GM18868 (cell line): ENCODE data around the gene WEE1.
A peak's percentile ranks its signal among the peaks of the same experiment; 100 is the strongest.

Source experiments
- ATAC-seq: cut with Tn5 transposase; IDR thresholded peaks from one replicate; pipeline ENCODE4 v1.9.1; 2021; ENCODE audit warnings: mild to moderate bottlenecking, moderate library complexity; ENCODE audit not compliant: unreplicated experiment

The WEE1 gene

DNA sequence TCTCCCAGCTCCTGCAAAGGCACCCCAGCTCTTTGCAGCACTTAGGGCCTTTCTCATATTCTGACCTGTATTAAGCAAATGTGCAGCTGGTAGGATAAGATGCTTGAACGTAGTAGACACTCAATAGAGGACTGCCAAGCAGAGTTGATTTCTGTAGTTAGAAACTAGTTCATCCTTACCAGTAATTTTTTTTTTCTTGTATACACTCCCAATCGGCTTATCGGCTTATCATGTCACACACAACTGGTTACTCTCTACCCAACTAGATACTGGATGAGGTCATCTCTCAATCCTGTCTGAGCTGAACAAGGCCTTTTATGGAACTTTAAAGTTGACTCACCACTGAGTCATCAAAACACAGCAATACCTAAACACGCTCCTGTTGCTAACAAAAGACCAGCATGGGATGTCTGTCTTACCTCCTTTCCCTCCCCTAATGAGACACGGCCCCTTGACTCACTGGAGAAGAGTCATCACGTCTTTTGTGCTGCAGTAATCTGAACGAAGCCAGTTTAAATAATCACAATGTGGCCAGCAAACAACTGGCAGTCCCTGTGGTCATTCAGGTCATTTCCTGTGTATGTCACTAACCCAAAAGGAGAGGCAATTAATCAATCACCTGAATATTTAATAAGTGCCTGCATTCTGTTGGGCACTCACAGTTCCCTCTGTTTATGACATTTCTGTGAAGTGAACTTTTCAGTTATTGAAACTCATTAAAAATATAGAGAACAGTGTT is 7.5 kb upstream of the WEE1 start:
- peak; percentile 95 for ATAC-seq

DNA sequence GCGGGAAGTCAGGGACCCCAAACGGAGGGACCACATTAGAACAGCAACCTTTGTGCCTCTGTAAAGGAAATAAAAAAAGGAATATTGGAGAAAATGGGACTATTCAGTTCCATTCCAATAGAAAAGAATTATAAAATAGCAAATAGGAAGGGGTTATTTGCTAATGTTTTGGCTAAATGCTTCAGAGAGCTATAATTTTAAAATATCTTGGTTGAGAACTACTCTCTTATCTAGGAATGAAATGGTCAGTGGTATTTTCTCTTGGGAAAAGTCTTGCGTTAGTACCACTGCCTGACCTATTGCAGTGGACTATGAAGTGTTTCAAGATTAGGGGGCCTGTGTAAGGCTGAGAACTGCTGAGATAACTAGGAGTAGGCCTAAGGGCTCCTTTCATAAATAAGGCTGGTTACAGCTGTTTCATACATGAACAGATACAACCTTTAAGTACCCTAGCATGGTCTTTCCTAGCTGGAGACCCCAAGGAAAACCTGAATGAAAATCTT is 6.9 kb upstream of the WEE1 start:
- ATAC-seq, result no peak

DNA sequence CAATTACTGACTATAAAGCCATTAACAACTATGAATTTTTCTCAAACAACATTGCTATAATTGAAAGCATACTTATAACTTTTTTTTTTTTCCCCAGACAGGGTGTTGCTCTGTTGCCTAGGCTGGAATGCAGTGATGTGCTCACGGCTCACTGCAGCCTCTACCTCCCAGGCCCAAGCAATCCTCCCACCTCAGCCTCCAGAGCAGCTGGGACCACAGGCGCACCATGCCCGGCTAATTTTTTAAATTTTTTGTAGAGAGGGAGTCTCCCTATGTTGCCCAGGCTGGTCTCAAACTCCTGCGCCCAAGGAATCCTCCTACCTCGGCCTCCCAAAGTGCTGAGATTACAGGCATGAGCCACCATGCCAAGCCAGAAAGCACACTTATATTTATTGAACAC is 6.1 kb upstream of the WEE1 start:
- no peak for ATAC-seq

DNA sequence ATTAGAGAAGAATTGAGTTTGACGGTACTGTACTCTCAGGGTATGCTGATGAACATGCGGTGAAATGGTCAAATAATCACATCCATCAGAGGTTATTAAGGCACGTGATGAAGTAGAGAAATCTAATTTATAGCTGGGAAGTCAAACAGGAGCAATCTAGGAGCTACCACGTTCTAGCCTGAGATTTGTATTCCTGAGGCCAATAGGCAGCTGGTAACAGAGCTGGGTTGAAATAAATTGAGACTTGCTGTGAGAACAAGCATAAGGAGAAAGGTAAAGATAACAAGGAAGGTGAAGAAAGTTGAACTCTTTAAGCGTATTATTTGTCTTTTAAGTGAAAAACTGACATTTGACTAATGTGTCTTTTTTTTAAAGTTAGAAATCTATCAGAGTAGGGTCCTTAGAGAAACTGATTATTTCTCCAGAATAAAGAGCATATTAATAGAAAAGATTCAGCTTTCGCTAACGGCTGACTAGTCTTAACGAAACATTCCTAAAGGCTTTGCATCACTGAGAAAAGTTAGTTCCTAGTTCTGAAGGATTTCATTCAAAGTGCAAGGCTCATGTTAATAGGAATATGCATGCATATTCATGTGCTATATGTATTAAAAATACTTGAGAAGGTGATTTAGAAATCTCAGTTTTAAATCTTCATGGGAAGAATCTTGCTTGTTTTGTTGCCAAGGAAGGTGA is 5.2 kb upstream of the WEE1 start:
- no peak for ATAC-seq

DNA sequence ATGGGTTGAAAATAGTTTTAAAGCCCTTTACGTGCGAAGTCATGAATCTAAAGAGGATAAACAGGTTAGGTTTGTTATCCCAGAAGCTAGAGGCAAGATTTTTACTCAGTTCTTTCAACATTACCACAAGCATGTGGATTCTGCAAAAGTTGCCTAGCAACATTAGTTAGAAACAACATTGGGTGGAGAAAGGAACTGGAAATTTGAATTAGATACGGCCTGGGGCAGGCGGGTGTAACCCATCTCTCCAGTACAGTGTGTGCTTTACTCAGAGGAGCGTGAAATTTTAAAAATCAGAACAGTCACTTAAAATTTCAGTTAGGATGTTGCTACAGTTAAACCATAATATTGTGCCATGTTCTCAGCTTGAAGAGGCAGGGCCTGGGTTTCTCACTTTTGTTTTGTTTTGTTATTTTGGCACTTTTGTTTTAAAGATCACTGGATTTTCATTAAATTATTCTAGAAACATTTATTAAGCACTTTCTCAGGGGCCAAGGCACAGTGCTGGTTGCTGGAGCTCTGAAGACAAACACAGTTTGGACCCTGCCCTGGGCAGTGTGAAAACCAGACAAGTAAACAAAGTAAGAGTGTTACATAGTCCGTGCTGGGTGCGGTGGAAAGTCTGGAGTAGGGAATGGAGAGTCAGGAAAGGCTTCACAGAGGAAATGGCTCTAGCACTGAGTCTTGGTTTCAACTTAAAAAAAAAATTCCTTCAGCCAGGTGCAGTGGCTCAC is 4.4 kb upstream of the WEE1 start:
- no peak for ATAC-seq

DNA sequence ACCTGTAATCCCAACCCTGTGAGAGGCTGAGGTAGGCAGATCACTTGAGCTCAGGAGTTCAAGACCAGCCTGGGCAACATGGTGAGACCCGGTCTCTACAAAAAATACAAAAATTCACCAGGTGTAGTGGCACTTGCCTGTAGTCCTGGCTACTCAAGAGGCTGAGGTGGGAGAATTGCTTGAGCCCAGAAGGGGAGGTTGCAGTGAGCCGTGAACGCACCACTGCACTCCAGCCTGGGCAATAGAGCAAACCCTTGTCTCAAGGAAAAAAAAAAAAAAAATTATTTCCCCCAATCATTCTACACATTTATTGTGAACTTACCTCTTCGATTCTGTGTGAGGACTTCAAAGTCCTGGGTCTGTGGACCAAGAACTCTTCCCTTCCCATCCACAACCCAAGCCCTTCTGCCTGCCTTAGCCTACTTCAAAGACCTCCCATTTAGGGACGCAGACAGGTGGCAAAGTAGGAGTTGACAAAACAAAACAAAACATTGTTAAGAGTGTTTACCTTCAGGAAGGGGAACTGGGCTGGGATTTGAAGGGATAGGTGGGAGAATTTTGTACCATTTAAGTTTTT is 3.8 kb upstream of the WEE1 start:
- ATAC-seq, result no peak

DNA sequence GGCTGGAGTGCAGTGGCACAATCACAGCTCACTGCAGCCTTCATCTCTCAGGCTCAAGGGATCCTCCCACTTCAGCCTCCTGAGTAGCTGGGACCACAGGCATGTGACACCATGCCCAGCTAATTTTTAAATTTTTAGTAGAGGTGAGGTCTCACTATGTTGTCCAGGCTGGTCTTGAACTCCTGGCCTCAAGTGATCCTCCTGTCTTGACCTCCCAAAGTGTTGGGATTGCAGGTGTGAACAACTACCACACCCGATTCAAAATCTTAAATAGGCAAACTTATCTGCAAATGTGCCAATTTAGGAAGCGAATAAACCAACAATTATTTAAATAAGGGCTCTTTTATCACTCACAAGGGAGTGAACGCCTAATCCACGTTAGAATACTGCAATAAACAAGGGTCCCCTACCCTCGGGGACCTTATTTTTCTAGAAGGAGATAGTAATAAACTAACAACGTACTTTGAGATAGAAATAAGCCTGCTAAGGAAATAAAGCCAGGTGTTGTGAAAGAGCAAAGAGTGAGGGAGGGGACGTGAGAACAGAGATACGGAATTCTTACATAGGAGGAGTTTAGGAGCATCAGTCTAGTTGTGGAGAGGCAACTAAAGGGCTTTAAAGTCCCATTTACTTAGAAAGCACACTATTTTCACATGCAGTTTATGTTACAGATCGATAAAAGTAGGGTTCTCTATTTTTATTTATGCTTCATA is 3.0 kb upstream of the WEE1 start:
- no peak for ATAC-seq

DNA sequence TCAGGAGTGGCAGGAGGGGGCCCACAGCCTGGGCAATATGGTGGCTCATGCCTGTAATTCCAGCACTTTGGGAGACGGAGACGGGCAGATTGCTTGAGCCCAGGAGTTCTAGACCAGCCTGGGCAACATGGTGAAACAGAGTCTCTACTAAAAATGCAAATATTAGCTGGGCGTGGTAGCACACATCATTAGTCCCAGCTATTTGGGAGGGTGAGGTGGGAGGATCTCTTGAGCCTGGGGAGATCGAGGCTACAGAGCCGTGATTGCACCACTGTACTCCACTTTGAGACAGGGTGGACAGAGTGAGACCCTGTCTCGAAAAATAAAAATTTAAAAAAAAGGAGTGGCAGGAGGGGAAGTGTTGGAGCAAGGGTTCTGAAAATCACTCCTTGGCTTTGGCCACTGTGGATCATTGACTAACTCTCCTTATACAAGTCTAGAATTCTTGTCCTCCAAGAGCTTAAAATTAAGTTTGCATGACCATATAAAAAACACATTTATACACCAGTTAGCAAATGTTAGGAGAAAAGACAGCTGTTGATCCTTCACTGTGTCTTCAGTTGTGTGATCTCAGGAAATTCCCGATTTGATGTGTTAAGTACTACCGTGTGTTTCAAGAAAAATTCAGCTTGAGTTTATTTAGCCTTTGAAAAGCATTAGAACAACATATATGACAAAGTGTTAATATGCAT is 2.3 kb upstream of the WEE1 start:
- ATAC-seq, result no peak

DNA sequence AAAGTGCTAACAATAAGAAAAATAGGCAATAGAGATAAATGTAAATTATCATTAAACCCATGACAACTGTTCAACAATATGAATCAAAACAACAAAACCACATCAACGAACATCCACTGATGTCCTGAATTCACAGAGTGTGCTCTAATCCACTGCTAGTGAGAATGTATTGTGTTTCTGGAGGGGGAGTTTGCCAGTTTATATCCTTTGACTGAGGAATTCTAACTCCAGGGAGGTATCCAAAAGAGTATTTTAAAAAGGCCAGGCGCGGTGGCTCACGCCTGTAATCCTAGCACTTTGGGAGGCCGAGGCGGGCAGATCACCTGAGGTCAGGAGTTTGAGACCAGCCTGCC is 1.7 kb upstream of the WEE1 start:
- no peak for ATAC-seq

DNA sequence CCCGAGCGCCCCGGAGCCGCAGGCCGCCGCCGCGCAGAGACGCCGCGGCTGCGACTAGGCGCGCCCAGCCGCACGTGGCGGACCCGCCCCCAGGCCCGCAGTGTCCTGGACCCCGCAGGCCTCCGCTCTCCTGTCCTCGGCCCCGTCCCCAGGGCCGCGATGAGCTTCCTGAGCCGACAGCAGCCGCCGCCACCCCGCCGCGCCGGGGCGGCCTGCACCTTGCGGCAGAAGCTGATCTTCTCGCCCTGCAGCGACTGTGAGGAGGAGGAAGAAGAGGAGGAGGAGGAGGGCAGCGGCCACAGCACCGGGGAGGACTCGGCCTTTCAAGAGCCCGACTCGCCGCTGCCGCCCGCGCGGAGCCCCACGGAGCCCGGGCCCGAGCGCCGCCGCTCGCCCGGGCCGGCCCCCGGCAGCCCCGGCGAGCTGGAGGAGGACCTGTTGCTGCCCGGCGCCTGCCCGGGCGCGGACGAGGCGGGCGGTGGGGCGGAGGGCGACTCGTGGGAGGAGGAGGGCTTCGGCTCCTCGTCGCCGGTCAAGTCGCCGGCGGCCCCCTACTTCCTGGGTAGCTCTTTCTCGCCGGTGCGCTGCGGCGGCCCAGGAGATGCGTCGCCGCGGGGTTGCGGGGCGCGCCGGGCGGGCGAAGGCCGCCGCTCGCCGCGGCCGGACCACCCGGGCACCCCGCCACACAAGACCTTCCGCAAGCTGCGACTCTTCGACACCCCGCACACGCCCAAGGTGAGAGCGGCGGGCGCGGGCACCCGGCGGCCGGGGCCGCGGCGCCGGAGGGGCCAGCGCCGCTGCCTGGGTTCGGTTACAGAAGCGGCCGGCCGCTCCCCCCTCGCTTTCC is 528 bp downstream of the WEE1 start:
- peak; percentile 1 for ATAC-seq

DNA sequence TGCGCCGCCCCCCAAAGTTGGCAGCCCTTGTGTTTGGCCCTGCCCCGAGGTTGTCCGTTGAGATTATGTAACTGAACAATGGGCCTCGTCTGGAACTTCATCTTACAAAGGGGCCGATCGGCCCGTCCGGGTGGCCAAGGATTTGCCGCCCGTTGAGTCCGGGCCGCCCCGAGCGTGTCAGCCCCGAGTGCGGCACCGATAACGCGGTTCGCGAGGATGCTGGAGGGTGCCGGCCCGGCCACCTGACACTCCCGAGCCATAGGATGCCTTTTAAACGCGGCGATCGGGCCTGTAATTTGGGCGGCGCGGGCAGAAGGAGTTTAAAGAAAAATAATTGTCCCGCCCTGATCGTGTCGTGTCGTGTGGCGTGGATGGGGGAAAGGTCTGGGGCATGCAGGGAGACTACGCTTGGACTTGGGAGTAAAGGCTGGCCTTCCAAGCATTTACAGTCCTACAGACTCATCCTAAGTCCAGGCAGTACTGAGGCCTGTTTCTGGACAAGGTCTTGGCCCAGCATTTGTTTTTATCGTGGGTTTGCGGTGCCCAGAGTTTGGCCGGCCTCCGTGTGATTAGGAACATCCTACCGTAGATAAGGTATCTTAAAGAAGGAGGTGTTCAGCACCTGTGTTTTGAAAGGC is 1.3 kb downstream of the WEE1 start:
- no peak for ATAC-seq

DNA sequence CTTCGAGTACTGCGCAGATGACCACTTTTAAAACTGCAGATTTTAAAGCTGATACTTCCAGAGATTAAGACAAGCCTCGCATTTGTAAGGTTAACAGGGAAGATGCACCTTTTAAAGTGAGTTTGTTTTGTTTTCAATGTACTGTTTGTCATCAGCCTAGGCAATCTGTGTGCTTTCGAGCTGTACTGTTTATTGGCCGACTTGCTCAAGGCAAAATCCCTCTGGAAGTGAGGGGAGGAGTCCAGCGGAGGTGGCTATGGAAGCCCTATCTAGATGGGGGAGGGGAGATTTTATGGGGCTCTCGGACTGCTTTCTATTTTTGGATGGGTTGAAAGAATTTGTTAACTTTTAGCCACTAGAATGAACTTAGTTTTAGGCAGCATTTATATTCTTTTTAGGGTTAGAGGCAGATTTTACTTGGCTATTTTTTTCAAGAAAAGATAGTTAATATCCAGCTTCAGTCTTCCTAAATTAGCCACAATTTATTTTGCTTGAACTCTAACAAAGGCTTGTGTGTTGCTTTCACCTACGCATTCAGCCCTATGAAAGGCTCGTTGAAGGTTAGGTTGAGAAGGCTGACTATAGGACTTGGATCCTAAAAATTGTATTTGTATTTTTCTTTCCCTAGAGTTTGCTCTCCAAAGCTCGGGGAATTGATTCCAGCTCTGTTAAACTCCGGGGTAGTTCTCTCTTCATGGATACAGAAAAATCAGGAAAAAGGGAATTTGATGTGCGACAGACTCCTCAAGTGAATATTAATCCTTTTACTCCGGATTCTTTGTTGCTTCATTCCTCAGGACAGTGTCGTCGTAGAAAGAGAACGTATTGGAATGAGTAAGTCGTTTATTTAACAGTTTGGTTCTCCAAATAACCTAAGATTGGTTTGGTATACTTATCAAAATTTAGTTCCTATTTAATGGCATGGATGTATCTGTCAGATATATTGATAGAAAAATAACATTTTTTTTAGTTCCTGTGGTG is 2.1 kb downstream of the WEE1 start:
- ATAC-seq, result no peak

DNA sequence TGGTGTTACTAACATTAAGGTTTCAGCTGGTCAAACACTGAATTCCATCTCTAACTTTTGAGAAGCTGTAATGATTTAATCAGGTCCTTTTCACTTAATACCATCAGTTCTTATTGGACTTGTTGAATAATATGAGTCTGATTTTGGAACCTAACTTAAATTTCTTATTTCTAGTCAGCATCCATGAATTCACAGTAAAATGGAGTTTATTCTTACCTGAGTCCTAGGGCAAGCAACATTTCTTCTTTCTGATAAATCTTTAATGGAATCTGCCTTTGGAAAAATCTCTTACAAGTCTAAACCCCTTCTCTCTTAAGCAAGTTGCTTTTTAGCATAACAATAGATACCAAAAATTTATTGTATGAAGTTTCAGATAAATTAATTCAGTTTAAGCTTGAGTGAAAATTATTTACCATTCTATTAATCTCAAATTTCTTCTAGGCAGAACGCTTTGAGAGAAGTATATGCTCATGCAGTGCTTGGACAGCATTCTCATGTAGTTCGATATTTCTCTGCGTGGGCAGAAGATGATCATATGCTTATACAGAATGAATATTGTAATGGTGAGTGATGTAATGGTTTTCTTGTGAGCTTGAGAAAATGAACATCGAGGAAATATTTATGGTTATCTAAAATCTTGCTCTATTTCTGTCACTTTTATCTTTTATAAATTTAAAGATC is 3.4 kb downstream of the WEE1 start:
- no peak for ATAC-seq

DNA sequence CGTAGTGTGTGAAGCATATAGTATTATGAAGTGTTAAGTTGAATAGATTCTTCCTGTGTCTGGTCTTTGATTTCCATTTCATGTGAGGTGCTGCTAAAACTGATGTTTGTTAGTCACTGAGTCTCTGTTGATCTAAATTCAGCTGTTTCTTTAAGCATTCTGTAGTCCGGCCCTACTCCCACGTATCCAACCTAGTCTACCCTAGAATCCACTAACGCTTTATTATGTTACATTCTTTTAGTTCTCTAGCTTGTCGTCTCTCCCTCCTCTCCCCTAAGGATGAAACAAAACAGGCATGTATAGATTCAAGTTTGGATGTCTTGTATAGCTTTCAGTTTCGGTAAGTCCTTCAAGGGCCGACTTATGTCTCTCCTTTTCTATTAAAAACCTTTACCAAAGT is 4.1 kb downstream of the WEE1 start:
- no peak for ATAC-seq

DNA sequence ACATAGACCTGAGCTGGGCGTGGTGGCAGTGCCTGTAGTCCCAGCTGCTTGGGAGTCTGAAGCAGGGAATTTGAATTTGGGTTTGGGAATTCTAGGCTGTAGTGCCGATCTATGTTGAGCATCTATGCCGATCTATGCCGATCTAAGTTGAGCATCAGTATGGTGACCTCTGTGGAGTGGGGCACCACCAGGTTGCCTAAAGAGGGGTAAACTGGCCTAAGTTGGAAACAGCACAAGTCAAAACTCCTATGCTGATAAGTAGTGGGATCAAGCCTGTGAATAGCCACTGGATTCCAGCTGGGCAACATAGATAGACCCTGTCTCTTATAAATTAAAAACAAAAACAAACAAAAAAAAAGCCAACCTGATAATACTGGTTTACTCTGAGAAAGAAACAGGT is 7.4 kb downstream of the WEE1 start:
- no peak for ATAC-seq

DNA sequence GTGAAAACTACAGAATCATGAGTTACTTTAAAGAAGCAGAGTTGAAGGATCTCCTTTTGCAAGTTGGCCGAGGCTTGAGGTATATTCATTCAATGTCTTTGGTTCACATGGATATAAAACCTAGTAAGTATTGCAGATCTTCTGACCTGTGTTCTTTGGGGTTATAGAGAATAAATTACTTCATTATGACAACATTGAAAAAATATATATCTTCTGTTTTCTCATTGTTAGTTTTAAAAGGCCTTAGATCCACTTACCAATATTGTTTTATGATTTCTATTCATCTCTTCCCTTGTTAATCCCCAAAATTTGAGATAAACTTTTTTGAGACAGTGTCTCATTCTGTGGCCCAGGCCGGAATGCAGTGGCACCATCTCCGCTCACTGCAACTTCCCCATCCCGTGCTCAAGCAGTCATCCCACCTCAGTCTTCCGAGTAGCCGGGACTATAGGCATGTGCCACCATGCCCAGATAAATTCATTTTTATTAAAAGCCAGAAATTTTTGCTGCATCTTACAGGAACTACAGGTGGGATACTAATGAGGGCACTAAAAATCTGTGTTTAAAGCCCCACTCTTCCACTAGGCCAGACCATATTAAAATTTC is 8.2 kb downstream of the WEE1 start:
- ATAC-seq, result no peak

DNA sequence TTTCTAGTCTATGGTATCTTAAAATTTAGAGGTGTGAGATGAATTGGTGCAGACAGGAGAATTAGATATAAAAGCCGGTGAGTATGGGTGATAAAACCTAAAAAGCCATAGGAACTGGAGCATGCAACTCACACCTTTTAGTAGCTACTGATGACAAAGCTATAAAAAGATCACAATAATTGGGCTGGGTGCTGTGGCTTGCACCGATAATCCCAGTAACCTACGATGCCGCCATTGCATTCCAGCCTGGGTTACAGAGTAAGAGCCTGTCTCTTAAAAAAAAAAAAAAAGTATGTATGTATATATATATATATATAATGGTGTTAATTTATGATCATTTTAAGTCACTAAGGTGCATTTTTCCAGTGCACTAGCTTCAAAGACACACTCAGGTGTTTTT is 17.2 kb downstream of the WEE1 start:
- ATAC-seq, result no peak
